ENCODE results near the gene GLT8D1.

DNA sequence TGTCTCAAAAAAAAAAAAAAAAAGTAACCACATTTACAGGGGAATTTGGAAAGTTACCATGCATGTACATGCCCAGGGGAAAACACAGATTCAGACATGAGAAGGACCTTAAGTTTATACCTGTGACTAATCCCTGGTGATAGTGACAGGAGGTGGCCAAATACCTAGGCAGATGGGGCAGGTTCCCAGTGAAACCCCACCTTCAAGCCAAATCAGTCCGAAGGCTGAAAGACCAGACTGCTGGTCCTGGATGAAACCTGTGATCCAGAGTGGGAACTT is 16.1 kb upstream of the GLT8D1 start:
- TF ChIP-seq POU5F1 (IDR thresholded peaks at IDR 0.05; ENCODE audit: borderline replicate concordance, low read depth, low read length, partially characterized antibody) (no peak), RBBP5 (IDR thresholded peaks at IDR 0.05; ENCODE audit: borderline replicate concordance, insufficient read depth, low read length, poor library complexity, severe bottlenecking) (no peak), RBM17 (IDR thresholded peaks at IDR 0.05; ENCODE audit: borderline replicate concordance, low read depth, low read length) (no peak)
